Gastroesophageal sphincter (tissue), 3 donors: Measurements from ENCODE around the gene TAS2R1.

Experiments
- CTCF ChIP-seq, 4 experiments: fragments of 200-600 bp in 2 of 4; fragments of 450-650 bp in 2 of 4; sonication (generic) in 1 of 4; IDR thresholded peaks; one replicate each; pipeline ENCODE4 v1.5.1; 2017 to 2019; ENCODE audit warnings: antibody characterized with exemption in 4 of 4, mild to moderate bottlenecking in 2 of 4, moderate library complexity in 2 of 4
- POLR2A ChIP-seq, 2 donors: fragments of 450-650 bp; IDR thresholded peaks; one replicate each; pipeline ENCODE4 v1.6.1; 2017; ENCODE audit warnings: antibody characterized with exemption in 2 of 2, mild to moderate bottlenecking in 2 of 2, moderate library complexity in 1 of 2

GRCh38 chr5:9617221-9617620, 12.9 kb downstream of the TAS2R1 start:
- TF ChIP-seq CTCF (IDR thresholded peaks at IDR 0.05) (no peak), POLR2A (IDR thresholded peaks at IDR 0.05) (no peak)
